Esophagus (tissue), 2 donors: ENCODE results near the gene LMO2. TPM values are rescaled to one million over a fixed set of nuclear protein-coding genes. Genes with fewer than 3 reads are reported as not detected.
"Not testable (repeated sequence)": the region's sequence is repeated elsewhere in the genome, so short reads cannot be mapped to it uniquely, and the experiment has no call there.

Experiments used
- H3K27ac ChIP-seq, 2 donors: one replicate each; pipeline ENCODE4 v1.5.1; 2013; ENCODE audit warnings: low read depth in 2 of 2, mild to moderate bottlenecking in 2 of 2, inconsistent platforms in 1 of 2, low read length in 1 of 2, moderate library complexity in 1 of 2
- H3K27me3 ChIP-seq, 2 donors: one replicate each; pipeline ENCODE4 v1.6.1; 2013; ENCODE audit warnings: low read length in 2 of 2, control low read depth in 1 of 2, mild to moderate bottlenecking in 1 of 2; ENCODE audit not compliant: insufficient read depth in 2 of 2, control insufficient read depth in 1 of 2
- H3K36me3 ChIP-seq, 2 donors: one replicate each; pipeline ENCODE4 v1.6.1; 2013; ENCODE audit warnings: low read length in 1 of 2; ENCODE audit not compliant: control insufficient read depth in 2 of 2, insufficient read depth in 2 of 2
- H3K4me1 ChIP-seq, 2 donors: one replicate each; pipeline ENCODE4 v1.6.1; 2013; ENCODE audit warnings: low read length in 1 of 2; ENCODE audit not compliant: control insufficient read depth in 2 of 2, insufficient read depth in 2 of 2
- H3K4me3 ChIP-seq, 2 donors: one replicate each; pipeline ENCODE4 v1.5.1; 2013; ENCODE audit warnings: low read length in 2 of 2, mild to moderate bottlenecking in 2 of 2, low read depth in 1 of 2, moderate library complexity in 1 of 2
- H3K9me3 ChIP-seq, 2 donors: one replicate each; pipeline ENCODE4 v1.6.1; 2013; ENCODE audit warnings: mild to moderate bottlenecking in 2 of 2, low read depth in 1 of 2, low read length in 1 of 2, moderate library complexity in 1 of 2; ENCODE audit not compliant: control insufficient read depth in 2 of 2, insufficient read depth in 1 of 2
- WGBS, 2 donors: extraction: QIAGEN DNeasy Blood & Tissue Kit; methylation state at CpG; one replicate each; pipeline ENCODE4 v1.1.7; 2013; 5-methylcytosine and 5-hydroxymethylcytosine counted together
- polyA plus RNA-seq, 2 donors: library from polyadenylated mRNA; stranded (reverse); fragments of 200-250 nt; gene quantifications; one replicate each; pipeline ENCODE4 v1.2.3, GENCODE V29; 2013
- donor health status: healthy with polysubstance abuse.
- donor health status: Bipolar disorder and iron deficiency.

The LMO2 gene
- 10 to 100 TPM; 12.3 to 20.7 TPM for polyA plus RNA-seq

DNA sequence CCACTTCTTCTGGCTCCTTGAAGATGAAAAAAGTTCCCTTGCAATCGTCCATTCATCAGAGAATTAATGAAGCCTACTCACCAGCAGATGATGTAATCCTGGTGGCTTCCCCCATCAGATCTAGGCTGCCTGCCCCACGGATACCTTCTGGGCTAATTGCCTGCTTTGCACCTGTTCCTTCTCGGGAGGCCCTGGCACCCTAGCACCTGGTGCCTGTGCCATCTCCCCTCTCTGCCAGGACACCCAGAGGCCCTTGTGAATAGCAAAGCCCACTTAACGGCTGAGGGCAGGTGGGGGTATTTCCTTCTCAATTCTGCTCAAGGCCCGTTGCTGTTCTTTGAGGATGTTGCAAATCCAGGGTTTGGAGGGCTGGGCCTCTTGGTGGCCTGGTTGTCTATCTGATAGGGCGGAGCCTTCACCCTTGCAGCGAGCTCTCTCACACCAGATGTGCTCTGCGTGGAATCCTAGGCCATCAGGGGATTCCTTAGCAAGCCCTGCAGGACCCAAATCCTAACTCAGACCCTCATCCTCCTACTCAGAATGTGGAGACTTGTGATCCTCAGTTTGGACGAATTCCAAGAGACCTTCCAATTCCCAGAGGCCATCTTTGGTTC, at the start of gene LMO2:
TSS of gene LMO2 (minus strand) at position 363 of the 614 bp plus-strand sequence. CDS start 22,360 bp downstream, outside the sequence.
- no peak within 1 kb of the TSS for H3K4me3 ChIP-seq
- H3K9me3 ChIP-seq: no peaks in the 10 kb centered on the region
- 60 to 67% methylated on average over 9 of the region's 9 CpGs for WGBS, 2 donors
- H3K27ac ChIP-seq: no peak within 1 kb of the TSS
- no peaks in the 10 kb centered on the region for H3K36me3 ChIP-seq
- no peaks in the 10 kb centered on the region for H3K4me1 ChIP-seq
- H3K27me3 ChIP-seq: no peaks in the 10 kb centered on the region

DNA sequence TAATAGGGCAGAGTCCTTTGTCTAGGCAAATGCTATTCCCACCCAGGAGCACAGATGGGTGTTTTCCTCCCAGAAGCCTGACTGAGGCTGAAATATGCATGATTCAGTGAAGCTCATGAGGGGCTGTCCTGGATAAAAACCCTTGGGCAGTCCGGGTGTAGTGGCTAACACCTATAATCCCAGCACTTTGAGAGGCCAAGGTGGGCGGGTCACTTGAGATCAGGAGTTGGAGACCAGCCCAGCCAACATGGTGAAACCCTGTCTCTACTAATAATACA, 48.6 kb upstream of the LMO2 start:
- no peaks in the 10 kb centered on the region for H3K27me3 ChIP-seq
- H3K9me3 ChIP-seq: no peaks in the 10 kb centered on the region
- H3K4me3 ChIP-seq: no peak overlapping the region
- 50 to 53% methylated on average over 2 of the region's 2 CpGs for WGBS, 2 donors
- no peak overlapping the region for H3K27ac ChIP-seq
- H3K36me3 ChIP-seq: no peaks in the 10 kb centered on the region
- peaks cover 0 to 3% of the 10 kb centered on the region in 2 donors for H3K4me1 ChIP-seq

DNA sequence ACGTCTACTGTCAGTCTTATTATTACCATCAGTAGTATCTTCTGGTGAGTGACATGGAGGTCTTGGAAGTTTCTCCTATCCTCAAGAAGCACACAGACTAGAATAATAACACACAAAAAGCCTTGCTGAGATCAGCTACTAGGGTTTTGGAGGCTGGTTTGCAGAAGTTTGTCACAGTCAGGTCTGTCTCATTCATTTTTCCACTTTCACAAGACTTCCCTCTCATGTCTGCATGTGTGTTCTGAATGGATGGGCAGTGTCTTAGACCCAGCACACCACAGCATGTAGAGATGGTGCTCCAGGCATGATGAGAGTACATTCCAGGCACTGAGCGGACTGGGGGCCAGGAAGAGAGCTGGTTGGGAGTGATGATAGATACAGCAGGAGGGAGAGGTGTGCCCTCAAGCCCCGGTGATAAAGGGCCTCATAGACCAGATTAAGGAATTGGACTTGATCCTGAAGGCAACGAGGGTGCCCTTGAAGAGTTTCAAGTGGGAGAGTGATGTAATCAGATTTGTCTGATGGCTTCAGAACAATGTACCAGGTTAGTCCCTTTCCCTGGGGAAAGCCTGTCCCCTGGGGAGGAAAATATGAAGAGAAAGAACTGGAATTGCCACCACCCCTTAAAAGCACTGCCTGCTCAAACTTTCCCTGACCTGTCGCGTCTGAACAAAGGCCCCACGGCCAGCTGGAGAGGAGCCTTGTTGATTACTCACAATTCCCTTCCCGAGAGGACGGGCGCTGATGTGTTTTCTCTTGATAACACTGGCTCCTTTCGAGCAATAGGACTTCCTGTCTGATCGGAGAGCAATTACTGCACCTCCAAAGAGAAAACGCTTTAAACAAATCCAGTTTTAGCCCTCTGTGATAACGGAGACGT, 45.1 kb upstream of the LMO2 start:
- H3K27me3 ChIP-seq: no peaks in the 10 kb centered on the region
- 23 to 32% methylated on average over 15 of the region's 15 CpGs for WGBS, 2 donors
- no peaks in the 10 kb centered on the region for H3K36me3 ChIP-seq
- H3K27ac ChIP-seq: peak overlapping the region in 1 of 2 donors; percentile 52
- no peaks in the 10 kb centered on the region for H3K9me3 ChIP-seq
- no peak overlapping the region for H3K4me3 ChIP-seq
- peaks cover 0 to 3% of the 10 kb centered on the region in 2 donors for H3K4me1 ChIP-seq

DNA sequence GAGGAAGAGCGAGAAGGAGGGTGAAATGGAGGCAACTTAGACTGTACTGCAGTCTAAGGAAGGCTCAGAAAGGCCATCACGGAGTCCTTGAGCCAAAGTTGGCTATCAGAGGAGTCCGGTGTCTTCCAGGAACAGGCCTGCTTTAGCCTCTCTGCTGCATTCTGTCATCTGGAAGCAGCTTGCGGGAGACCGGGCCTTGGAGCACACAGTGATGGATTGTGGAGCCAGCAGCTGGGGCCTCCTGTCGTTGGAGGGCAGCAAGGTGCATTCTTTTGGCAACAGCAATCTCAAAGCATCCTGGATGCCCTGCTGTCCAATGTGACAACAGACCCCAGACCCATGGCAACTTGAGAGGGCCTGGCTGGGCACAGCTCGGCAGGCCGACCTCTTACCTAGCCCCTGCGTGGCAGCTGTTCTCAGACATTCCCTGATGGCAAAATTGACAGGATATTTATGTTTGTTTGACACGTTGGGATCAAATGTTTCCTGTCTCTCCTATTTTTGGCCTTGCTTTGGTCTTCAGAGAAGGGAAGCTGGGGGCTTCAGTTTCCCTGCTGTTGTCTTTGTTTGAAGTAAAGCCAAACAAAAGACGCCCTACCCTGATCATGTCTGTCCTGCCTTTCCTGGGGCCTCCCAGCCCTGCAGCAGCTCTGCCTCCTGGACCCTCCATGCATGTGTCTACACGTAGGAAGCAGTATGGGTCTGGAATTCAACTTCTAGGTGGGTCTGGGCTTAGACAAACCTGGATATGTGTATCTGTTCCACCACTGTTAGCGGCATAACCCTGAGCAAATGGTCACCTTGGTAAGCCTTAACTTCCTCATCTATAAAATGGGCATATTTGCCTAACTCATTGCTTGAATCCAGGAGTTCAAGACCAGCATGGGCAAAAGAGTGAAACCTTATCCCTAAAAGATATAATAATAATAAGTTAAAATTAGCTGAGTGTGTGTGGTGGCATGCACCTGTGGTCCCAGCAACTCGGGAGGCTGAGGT, 43.9 kb upstream of the LMO2 start:
- Histone ChIP-seq H3K27me3 (no peaks in the 10 kb centered on the region), H3K27ac (no peak overlapping the region), H3K4me3 (no peak overlapping the region), H3K36me3 (no peaks in the 10 kb centered on the region), H3K9me3 (peaks cover 0 to 4% of the 10 kb centered on the region in 2 donors), H3K4me1 (peaks cover 0 to 3% of the 10 kb centered on the region in 2 donors)
- WGBS, 2 donors: 78% methylated on average over 14 of the region's 14 CpGs

DNA sequence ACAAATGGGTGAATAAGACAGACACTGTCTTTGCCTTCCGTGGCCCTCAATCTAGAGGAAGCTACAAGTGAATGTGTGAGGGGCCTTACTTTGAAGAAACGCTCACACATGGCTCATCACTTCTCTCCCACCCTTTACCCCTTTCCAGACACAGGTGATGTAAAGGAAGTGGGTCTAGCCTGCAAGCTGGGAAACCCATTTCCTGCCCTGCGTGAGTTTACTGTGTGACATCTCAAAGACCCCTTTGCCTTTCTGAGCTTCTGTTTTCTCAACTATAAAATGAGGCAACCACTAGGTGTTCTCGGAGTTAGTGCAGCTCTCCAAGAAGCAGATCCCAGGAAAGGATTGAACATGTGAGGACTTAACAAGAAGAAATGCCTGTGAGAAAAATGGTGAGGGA, 43.1 kb upstream of the LMO2 start:
- H3K4me3 ChIP-seq: no peak overlapping the region
- H3K27ac ChIP-seq: no peak overlapping the region
- H3K36me3 ChIP-seq: no peaks in the 10 kb centered on the region
- H3K27me3 ChIP-seq: no peaks in the 10 kb centered on the region
- H3K4me1 ChIP-seq: peaks cover 0 to 3% of the 10 kb centered on the region in 2 donors
- peaks cover 0 to 4% of the 10 kb centered on the region in 2 donors for H3K9me3 ChIP-seq
- 87 to 88% methylated on average over 4 of the region's 4 CpGs for WGBS, 2 donors

DNA sequence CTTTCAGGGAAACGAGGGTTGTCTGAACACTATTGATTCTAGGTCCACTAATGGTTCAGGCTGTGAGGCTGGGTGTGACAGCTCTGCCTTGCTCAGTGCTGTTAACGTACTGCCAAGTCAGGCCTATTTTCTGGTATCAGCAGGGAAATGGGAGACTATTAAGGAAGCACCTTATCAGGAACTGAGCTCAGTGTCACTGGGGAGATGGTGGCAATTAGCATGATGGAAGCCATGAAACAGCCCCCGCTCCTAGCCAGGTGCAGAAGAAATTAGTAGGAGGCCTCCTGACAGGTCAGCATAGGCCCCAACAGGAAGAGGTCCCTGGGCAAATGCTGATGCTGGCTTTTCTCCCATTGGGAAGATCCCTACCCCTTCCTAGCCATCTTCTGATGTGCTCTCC, 42.6 kb upstream of the LMO2 start:
- H3K4me3 ChIP-seq: no peak overlapping the region
- H3K4me1 ChIP-seq: peaks cover 0 to 3% of the 10 kb centered on the region in 2 donors
- no peaks in the 10 kb centered on the region for H3K36me3 ChIP-seq
- WGBS, 2 donors: 72 to 73% methylated on average over 3 of the region's 3 CpGs
- no peak overlapping the region for H3K27ac ChIP-seq
- peaks cover 0 to 4% of the 10 kb centered on the region in 2 donors for H3K9me3 ChIP-seq
- H3K27me3 ChIP-seq: no peaks in the 10 kb centered on the region

DNA sequence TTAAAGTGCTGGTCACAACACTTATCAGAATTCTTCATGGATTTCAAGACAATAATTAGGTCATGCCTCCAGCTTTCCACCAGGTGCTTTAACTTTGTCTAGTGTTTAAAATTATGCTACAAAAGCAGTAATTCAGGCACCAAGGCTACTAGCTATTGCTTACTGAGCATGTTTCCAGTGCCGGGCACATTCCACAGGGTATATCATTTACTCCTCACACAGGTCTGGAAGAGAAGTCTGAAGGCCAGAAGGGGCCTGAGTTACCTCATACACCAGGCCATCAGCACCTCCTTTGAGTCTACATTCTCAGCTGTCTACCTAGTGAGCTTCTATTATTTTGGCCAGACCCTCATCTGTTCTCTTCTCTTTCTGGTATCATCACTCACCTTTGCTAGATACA, 41.7 kb upstream of the LMO2 start:
- Histone ChIP-seq H3K36me3 (no peaks in the 10 kb centered on the region), H3K27ac (no peak overlapping the region), H3K4me3 (no peak overlapping the region), H3K27me3 (no peaks in the 10 kb centered on the region), H3K9me3 (peaks cover 0 to 4% of the 10 kb centered on the region in 2 donors), H3K4me1 (peaks cover 0 to 3% of the 10 kb centered on the region in 2 donors)
- 89 to 91% methylated on average over 1 of the region's 1 CpG for WGBS, 2 donors

DNA sequence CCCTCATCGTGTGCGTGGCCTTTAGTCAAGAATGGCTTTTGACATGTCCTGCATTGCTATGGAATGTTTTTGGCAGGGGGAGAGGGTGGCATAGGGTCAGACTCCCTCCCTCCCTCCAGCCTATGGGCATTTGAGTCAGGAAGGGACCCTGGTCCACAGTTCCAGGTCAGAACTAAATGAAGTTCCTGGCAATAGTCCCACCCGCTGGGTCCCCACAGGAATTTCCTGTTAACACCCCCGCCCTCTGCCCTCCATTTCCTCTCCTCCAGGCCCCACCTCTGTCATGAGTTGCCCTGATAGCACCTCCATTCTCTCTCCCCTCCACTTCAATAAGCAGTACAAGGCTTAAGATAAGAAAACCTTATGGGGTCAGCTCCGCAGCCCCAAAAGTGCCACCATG, 40.8 kb upstream of the LMO2 start:
- Histone ChIP-seq H3K4me1 (peaks cover 0 to 3% of the 10 kb centered on the region in 2 donors), H3K36me3 (no peaks in the 10 kb centered on the region), H3K27ac (no peak overlapping the region), H3K4me3 (no peak overlapping the region), H3K9me3 (peaks cover 0 to 4% of the 10 kb centered on the region in 2 donors), H3K27me3 (no peaks in the 10 kb centered on the region)
- WGBS, 2 donors: 79 to 86% methylated on average over 5 of the region's 5 CpGs

DNA sequence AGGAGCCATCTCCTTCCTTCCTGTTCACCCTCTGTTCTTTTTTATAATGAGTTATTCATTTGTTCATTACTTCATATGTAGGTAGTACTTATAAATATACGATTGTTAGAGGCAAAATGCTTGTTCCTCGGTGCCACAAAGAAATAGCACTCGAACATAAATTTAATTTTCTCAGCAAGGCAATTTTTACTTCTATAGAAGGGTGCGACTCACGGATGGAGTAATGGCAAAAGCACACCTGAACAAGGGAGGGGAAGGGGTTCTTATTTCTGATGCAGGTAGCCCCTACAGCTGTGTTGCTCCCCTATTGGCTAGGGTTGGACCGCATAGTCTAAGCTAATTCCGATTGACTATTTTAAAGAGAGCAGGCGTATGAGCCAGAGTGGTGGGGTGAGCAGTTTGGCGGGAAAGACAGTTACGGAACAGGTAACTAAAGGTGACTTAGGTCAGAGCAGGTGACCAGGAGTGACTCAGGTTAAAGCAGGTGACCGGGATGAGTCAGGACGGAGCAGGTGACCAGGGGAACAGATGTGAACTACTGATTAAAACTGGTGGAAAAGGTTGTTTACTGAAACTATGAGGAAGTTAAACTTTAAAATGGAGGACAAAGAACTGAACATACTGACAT, 40.0 kb upstream of the LMO2 start:
- WGBS, 2 donors: 93 to 95% methylated on average over 12 of the region's 12 CpGs
- H3K4me1 ChIP-seq, H3K4me3 ChIP-seq: not testable (repeated sequence)

More for the DNA sequence above, 40.0 kb upstream of the LMO2 start:
- H3K36me3 ChIP-seq, H3K9me3 ChIP-seq, H3K27me3 ChIP-seq: not testable (repeated sequence)
- H3K27ac ChIP-seq: peak overlapping the region in 1 of 2 donors; percentile 28
